Thyroid gland (tissue), 4 donors: ENCODE results near the gene USP13. TPM values are rescaled to one million over a fixed set of nuclear protein-coding genes. Genes with fewer than 3 reads are reported as not detected.

Experiments used
- DNase-seq, 2 donors: peaks; one replicate each; pipeline ENCODE4 v3.0.0-alpha.2; 2019
- H3K27ac ChIP-seq, 3 donors: fragments of 200-600 bp; sonication (generic); 1 replicate in 2 of 3; 2 replicates in 1 of 3; pipeline ENCODE4 v1.5.1; 2016 to 2019; ENCODE audit warnings: mild to moderate bottlenecking in 1 of 3, moderate library complexity in 1 of 3
- H3K27me3 ChIP-seq: fragments of 200-600 bp; sonication (generic); one replicate; pipeline ENCODE4 v1.5.1; 2019
- H3K36me3 ChIP-seq, 2 donors: fragments of 200-600 bp; sonication (generic); one replicate each; pipeline ENCODE4 v1.5.1; 2016 to 2019
- H3K4me1 ChIP-seq, 2 donors: fragments of 200-600 bp; sonication (generic); one replicate each; pipeline ENCODE4 v1.5.1; 2017 to 2019
- H3K4me3 ChIP-seq, 3 donors: fragments of 200-600 bp; sonication (generic); replicated peaks in 1 of 3; 1 replicate in 2 of 3; 2 replicates in 1 of 3; pipeline ENCODE4 v1.5.1; 2016; ENCODE audit warnings: mild to moderate bottlenecking in 1 of 3
- H3K9me3 ChIP-seq: fragments of 200-600 bp; sonication (generic); one replicate; pipeline ENCODE4 v1.5.1; 2017
- CTCF ChIP-seq, 6 experiments: fragments of 200-600 bp in 3 of 6; fragments of 450-650 bp in 3 of 6; sonication (generic) in 3 of 6; IDR thresholded peaks; one replicate each; pipeline ENCODE4 v1.5.1; 2016 to 2019; ENCODE audit warnings: antibody characterized with exemption in 6 of 6, mild to moderate bottlenecking in 2 of 6, inconsistent platforms in 1 of 6, moderate library complexity in 1 of 6
- POLR2A ChIP-seq, 2 donors: fragments of 450-650 bp; IDR thresholded peaks; one replicate each; pipeline ENCODE4 v1.6.1; 2017; ENCODE audit warnings: antibody characterized with exemption in 2 of 2, mild to moderate bottlenecking in 2 of 2, moderate library complexity in 1 of 2
- WGBS, 2 donors: methylation state at CpG; one replicate each; pipeline ENCODE4 v1.1.5; 2017; 5-methylcytosine and 5-hydroxymethylcytosine counted together
- intact Hi-C: fragments of 100-400 bp; cut with DNase I; formaldehyde crosslinking; loops from one replicate; pipeline ENCODE4 v1.15.1; 2023
- total RNA-seq, 4 donors: library from RNA; depleted of rRNA; stranded (reverse); fragments of >200 nt; gene quantifications; one replicate each; pipeline ENCODE4 v1.2.3, GENCODE V29; 2016

The USP13 gene
- total RNA-seq, 4 donors from 2014 or later: 16.7 to 31.6 (median 25.4) TPM

- Histone ChIP-seq H3K27ac (no peak overlapping the region), H3K27me3 (no peaks in the 10 kb centered on the region), H3K36me3 (no peaks in the 10 kb centered on the region), H3K9me3 (no peaks in the 10 kb centered on the region), H3K4me3 (no peak overlapping the region), H3K4me1 (no peaks in the 10 kb centered on the region)
- DNase-seq: no peak
- intact Hi-C loops: no loop called here
- 21 to 23% methylated on average over 1 of the region's 1 CpG for WGBS, 2 donors
- TF ChIP-seq POLR2A (IDR thresholded peaks at IDR 0.05) (no peak), CTCF (IDR thresholded peaks at IDR 0.05) (no peak)
Measured at GRCh38 chr3:179826247-179826637, 173.4 kb downstream of the USP13 start.

- no peak for TF ChIP-seq POLR2A (IDR thresholded peaks at IDR 0.05)
- no peak for TF ChIP-seq CTCF (IDR thresholded peaks at IDR 0.05)
- 81 to 85% methylated on average over 2 of the region's 2 CpGs for WGBS, 2 donors
- Histone ChIP-seq H3K27ac (no peak overlapping the region), H3K9me3 (no peaks in the 10 kb centered on the region), H3K27me3 (no peaks in the 10 kb centered on the region), H3K36me3 (no peaks in the 10 kb centered on the region), H3K4me1 (no peaks in the 10 kb centered on the region), H3K4me3 (no peak overlapping the region)
- DNase-seq: no peak
- intact Hi-C loops: no loop called here
Measured at GRCh38 chr3:179828738-179829137, 175.9 kb downstream of the USP13 start.

- Histone ChIP-seq H3K4me3 (no peak overlapping the region), H3K27ac (no peak overlapping the region), H3K9me3 (no peaks in the 10 kb centered on the region), H3K27me3 (no peaks in the 10 kb centered on the region), H3K4me1 (no peaks in the 10 kb centered on the region), H3K36me3 (no peaks in the 10 kb centered on the region)
- TF ChIP-seq POLR2A (IDR thresholded peaks at IDR 0.05) (no peak), CTCF (IDR thresholded peaks at IDR 0.05) (no peak)
- intact Hi-C loops: no loop called here
- WGBS, 2 donors: 41 to 48% methylated on average over 5 of the region's 5 CpGs
- no peak for DNase-seq
Measured at GRCh38 chr3:179829401-179829800, 176.6 kb downstream of the USP13 start.

- no peaks in the 10 kb centered on the region for H3K36me3 ChIP-seq
- whole genome bisulfite sequencing, 2 donors: 94 to 97% methylated on average over 3 of the region's 3 CpGs
- H3K4me3 ChIP-seq: no peak overlapping the region
- DNase-seq: no peak
- H3K4me1 ChIP-seq: no peaks in the 10 kb centered on the region
- H3K27me3 ChIP-seq: no peaks in the 10 kb centered on the region
- intact Hi-C loops: no loop called here
- no peak overlapping the region for H3K27ac ChIP-seq
- H3K9me3 ChIP-seq: no peaks in the 10 kb centered on the region
- no peak for TF ChIP-seq CTCF (IDR thresholded peaks at IDR 0.05)
- TF ChIP-seq POLR2A (IDR thresholded peaks at IDR 0.05): no peak
Measured at GRCh38 chr3:179832333-179832854, 179.6 kb downstream of the USP13 start.

GRCh38 chr3:179833294-179833693, 180.5 kb downstream of the USP13 start:
- no peaks in the 10 kb centered on the region for H3K4me1 ChIP-seq
- H3K9me3 ChIP-seq: no peaks in the 10 kb centered on the region
- DNase-seq: no peak
- H3K36me3 ChIP-seq: no peaks in the 10 kb centered on the region
- no peak for TF ChIP-seq POLR2A (IDR thresholded peaks at IDR 0.05)
- no peak for TF ChIP-seq CTCF (IDR thresholded peaks at IDR 0.05)
- intact Hi-C loops: no loop called here
- H3K27ac ChIP-seq: no peak overlapping the region
- H3K4me3 ChIP-seq: no peak overlapping the region
- H3K27me3 ChIP-seq: no peaks in the 10 kb centered on the region
